Lower lobe of right lung (tissue), 2 donors: ENCODE results near the gene GUCA1A. TPM values are rescaled to one million over a fixed set of nuclear protein-coding genes. Genes with fewer than 3 reads are reported as not detected.

Experiments used
- ATAC-seq, 2 donors: fragments of 200-7000 bp; cut with Tn5 transposase; one replicate each; pipeline ENCODE4 v1.9.1; 2020 to 2022; ENCODE audit warnings: mild to moderate bottlenecking in 2 of 2, moderate library complexity in 2 of 2
- DNase-seq: peaks from one replicate; pipeline ENCODE4 v3.0.0-alpha.2; 2020
- H3K27ac ChIP-seq: fragments of 200-600 bp; one replicate; pipeline ENCODE4 v1.8.0; 2022
- H3K27me3 ChIP-seq: fragments of 200-600 bp; one replicate; pipeline ENCODE4 v1.8.0; 2022; ENCODE audit warnings: low read depth
- H3K36me3 ChIP-seq: fragments of 200-600 bp; one replicate; pipeline ENCODE4 v1.8.0; 2022; ENCODE audit warnings: mild to moderate bottlenecking
- H3K4me1 ChIP-seq: fragments of 200-600 bp; one replicate; pipeline ENCODE4 v1.8.0; 2022
- H3K4me3 ChIP-seq: fragments of 200-600 bp; one replicate; pipeline ENCODE4 v1.8.0; 2022; ENCODE audit warnings: mild to moderate bottlenecking
- H3K9me3 ChIP-seq: fragments of 200-600 bp; one replicate; pipeline ENCODE4 v1.8.0; 2022
- intact Hi-C: fragments of 100-400 bp; cut with DNase I; formaldehyde crosslinking; loops from one replicate; pipeline ENCODE4 v1.11.0; 2022
- total RNA-seq: library from RNA; stranded (reverse); fragmentation: NEBNext Ultra II Directional; extraction: Animal tissue kit (Norgen Biotek cat#: 25700); gene quantifications from one replicate; pipeline ENCODE4 v1.2.1, GENCODE V29; 2021
- TF ChIP-seq, protein P1 (sequence below): fragments of 200-600 bp; IDR thresholded peaks from one replicate; pipeline ENCODE4 v1.8.0; 2022; ENCODE audit warnings: antibody characterized with exemption, mild to moderate bottlenecking
- donor health status: DM: no; HTN: yes; CAD: no; lungs with severe emphysema.

Gene GUCA1A
- total RNA-seq, 1 donor from 2014 or later, result not detected

DNA sequence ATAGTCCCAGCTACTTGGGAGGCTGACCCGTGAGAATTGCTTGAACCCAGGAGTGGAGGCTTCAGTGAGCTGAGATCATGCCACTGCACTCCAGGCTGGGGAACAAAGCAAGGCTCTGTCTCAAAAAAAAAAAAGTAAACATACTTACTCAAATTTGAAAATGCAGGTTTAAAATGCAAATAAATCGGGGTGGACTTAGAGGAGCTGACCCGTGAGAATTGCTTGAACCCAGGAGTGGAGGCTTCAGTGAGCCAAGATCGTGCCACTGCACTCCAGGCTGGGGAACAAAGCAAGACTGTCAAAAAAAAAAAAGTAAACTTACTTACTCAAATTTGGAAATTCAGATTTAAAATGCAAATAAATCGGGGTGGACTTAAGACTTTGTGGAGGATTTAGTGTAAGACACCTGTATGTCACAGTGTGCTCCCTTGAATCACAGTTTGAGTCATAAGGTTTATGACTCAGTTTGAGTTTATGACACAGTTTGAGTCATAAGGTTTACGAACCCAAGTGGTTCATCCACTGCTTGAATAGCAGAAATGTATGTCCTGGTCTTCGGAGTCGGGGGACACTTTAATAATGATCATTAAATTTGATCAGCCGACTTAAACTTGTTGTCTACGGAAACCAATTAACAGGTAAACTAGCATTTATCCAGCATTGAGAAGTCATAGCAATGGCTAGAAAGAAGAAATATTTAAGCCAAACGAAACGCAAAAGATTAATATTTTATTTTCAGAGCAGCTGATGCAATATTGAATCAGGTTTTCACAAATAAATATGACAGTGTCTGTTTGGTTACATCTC, 51.3 kb downstream of the GUCA1A start:
- Histone ChIP-seq H3K36me3 (peaks cover 21% of the 10 kb centered on the region), H3K4me3 (no peak overlapping the region), H3K27me3 (no peaks in the 10 kb centered on the region), H3K9me3 (no peaks in the 10 kb centered on the region), H3K4me1 (peaks cover 9% of the 10 kb centered on the region), H3K27ac (no peak overlapping the region)
- intact Hi-C loops, result no loop called here
- no peak for DNase-seq
- TF ChIP-seq, protein P1, sequence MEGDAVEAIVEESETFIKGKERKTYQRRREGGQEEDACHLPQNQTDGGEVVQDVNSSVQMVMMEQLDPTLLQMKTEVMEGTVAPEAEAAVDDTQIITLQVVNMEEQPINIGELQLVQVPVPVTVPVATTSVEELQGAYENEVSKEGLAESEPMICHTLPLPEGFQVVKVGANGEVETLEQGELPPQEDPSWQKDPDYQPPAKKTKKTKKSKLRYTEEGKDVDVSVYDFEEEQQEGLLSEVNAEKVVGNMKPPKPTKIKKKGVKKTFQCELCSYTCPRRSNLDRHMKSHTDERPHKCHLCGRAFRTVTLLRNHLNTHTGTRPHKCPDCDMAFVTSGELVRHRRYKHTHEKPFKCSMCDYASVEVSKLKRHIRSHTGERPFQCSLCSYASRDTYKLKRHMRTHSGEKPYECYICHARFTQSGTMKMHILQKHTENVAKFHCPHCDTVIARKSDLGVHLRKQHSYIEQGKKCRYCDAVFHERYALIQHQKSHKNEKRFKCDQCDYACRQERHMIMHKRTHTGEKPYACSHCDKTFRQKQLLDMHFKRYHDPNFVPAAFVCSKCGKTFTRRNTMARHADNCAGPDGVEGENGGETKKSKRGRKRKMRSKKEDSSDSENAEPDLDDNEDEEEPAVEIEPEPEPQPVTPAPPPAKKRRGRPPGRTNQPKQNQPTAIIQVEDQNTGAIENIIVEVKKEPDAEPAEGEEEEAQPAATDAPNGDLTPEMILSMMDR, result no peak
- no peak for ATAC-seq

DNA sequence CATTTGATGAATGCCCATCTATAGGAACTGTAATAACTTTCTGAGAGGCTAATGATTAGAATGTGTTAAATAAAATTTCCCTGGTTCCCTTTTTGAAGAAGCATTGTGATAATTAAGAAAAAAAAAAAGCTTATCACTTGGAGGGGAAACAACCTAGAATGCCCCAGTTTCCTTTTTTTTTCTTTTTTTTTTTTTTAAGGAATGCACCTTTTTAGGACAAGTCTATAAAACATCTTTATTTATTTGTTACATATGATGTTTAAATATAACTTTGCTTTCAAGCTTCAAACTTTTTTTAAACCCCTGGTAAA, 51.8 kb downstream of the GUCA1A start:
- H3K27me3 ChIP-seq, result no peaks in the 10 kb centered on the region
- no peak for DNase-seq
- TF ChIP-seq, protein P1, result no peak
- no peak overlapping the region for H3K4me3 ChIP-seq
- no peak for ATAC-seq
- no peaks in the 10 kb centered on the region for H3K9me3 ChIP-seq
- H3K4me1 ChIP-seq, result peaks cover 9% of the 10 kb centered on the region
- peaks cover 21% of the 10 kb centered on the region for H3K36me3 ChIP-seq
- intact Hi-C loops, result no loop called here
- no peak overlapping the region for H3K27ac ChIP-seq

DNA sequence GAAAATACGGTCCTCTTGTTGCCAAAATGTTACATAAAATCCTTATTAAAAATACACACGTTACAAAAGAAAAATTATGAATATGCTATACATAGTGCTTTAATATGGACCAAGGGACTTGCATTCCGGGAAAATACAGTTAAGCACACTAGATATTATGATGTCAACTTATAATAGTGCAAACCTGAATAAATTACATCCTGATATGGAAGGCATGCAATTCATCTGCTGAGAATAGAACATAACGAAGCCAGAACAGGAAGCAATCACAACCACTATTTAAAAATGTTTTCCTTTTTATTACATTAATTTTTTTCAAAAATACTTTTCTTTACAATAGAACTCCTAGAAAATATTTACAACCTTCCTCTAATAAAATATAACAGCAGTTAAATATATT, 52.3 kb downstream of the GUCA1A start:
- H3K27ac ChIP-seq, result no peak overlapping the region
- peaks cover 21% of the 10 kb centered on the region for H3K36me3 ChIP-seq
- H3K9me3 ChIP-seq, result no peaks in the 10 kb centered on the region
- peaks cover 9% of the 10 kb centered on the region for H3K4me1 ChIP-seq
- ATAC-seq, result no peak
- TF ChIP-seq, protein P1, result no peak
- no peaks in the 10 kb centered on the region for H3K27me3 ChIP-seq
- intact Hi-C loops, result no loop called here
- no peak overlapping the region for H3K4me3 ChIP-seq
- DNase-seq, result no peak

DNA sequence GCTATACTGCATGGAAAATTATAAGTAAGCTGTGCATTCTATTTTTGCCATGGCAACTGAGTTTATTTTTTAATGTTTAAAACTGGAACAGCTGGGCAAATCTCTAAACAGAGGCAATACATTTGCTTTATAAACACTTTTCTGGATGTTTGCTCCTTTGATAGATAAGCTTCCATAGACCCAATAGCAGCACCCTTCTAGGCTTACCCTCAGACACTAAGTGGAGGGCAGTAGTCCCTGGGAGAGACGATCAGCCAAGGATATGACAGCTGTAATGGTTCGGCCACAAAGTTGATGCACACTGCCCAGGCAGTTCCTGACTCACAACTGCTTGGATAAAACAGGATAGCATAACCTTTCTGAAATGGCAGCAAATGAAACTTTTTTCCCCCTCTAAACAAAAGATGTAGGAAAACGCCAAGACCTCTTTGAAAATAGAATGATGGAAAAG, 53.0 kb downstream of the GUCA1A start:
- H3K4me1 ChIP-seq, result peaks cover 9% of the 10 kb centered on the region
- no peak for ATAC-seq
- TF ChIP-seq, protein P1, result no peak
- H3K27ac ChIP-seq, result no peak overlapping the region
- peaks cover 21% of the 10 kb centered on the region for H3K36me3 ChIP-seq
- no peaks in the 10 kb centered on the region for H3K9me3 ChIP-seq
- no peak overlapping the region for H3K4me3 ChIP-seq
- no peaks in the 10 kb centered on the region for H3K27me3 ChIP-seq
- intact Hi-C loops, result no loop called here
- DNase-seq, result no peak

DNA sequence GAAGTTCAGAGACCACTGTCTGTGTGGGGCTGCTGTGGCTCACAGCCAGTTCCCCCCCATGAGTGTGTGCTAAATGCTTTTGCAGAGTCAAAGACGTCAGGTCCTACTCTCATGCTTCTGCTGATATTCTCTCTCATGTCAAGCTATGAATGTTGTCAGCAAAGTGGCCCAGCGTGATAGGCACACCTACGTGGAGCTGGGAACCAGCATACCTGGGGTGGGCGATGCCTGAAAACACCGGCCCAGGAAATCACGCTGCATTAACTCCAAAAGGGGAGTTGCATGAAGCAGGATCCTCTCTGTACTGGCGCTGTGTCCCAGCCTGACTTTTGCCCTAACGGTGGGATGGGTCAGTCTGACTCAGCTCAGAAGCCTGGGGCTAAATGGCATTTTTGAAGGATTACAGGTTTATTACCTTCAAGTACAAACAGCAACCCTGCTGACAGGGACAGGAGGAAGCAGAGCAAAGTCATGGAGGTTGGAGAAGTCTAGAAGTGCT, 53.5 kb downstream of the GUCA1A start:
- ATAC-seq (peak; percentile 42 to 58), DNase-seq (no peak)
- peaks cover 26% of the 10 kb centered on the region for H3K36me3 ChIP-seq
- H3K27me3 ChIP-seq, result no peaks in the 10 kb centered on the region
- H3K9me3 ChIP-seq, result no peaks in the 10 kb centered on the region
- peak overlapping the region; percentile 44 for H3K27ac ChIP-seq
- intact Hi-C loops, result no loop called here
- H3K4me1 ChIP-seq, result peaks cover 9% of the 10 kb centered on the region
- TF ChIP-seq, protein P1, result no peak
- no peak overlapping the region for H3K4me3 ChIP-seq
